OCI-LY3 (cell line): ENCODE measurements around the gene DCAF4.

ENCODE experiments used
- H2AFZ ChIP-seq: fragments of 200-600, 300-600 bp; shearing (Covaris generic); 2 replicates; pipeline ENCODE4 v1.6.0; 2014; ENCODE audit warnings: antibody characterized with exemption, low read depth, low read length
- H3K27ac ChIP-seq: fragments of 200-600, 300-600 bp; sonication (generic); 2 replicates; pipeline ENCODE4 v1.5.1; 2014; ENCODE audit warnings: mild to moderate bottlenecking, low read length, moderate library complexity, mixed read lengths
- H3K27me3 ChIP-seq: fragments of 200-600, 300-600 bp; sonication (generic); 2 replicates; pipeline ENCODE4 v1.6.1; 2014; ENCODE audit warnings: low read depth, low read length, mixed read lengths
- H3K36me3 ChIP-seq: fragments of 200-600, 300-600 bp; sonication (generic); replicated peaks from 2 replicates; pipeline ENCODE3; 2014; ENCODE audit warnings: low read depth, low read length, mixed read lengths
- H3K4me1 ChIP-seq: fragments of 300-600, 200-600 bp; sonication (generic); 2 replicates; pipeline ENCODE4 v1.6.1; 2014; ENCODE audit warnings: low read length, mixed read lengths
- H3K4me2 ChIP-seq: fragments of 200-600, 300-600 bp; sonication (generic); 2 replicates; pipeline ENCODE4 v1.6.1; 2014; ENCODE audit warnings: low read length, mixed read lengths
- H3K4me3 ChIP-seq: fragments of 300-600, 200-600 bp; sonication (generic); 2 replicates; pipeline ENCODE4 v1.5.1; 2014; ENCODE audit warnings: antibody characterized with exemption, mild to moderate bottlenecking, low read length, moderate library complexity
- H3K79me2 ChIP-seq: fragments of 300-600, 200-600 bp; shearing (Covaris generic); 2 replicates; pipeline ENCODE4 v1.6.1; 2014; ENCODE audit warnings: mild to moderate bottlenecking, low read length, mixed read lengths
- H3K9ac ChIP-seq: fragments of 300-600, 200-600 bp; shearing (Covaris generic); 2 replicates; pipeline ENCODE4 v1.6.0; 2014; ENCODE audit warnings: mild to moderate bottlenecking, low read length, moderate library complexity
- H3K9me3 ChIP-seq: fragments of 200-600, 300-600 bp; shearing (Covaris generic); 2 replicates; pipeline ENCODE4 v1.6.1; 2014; ENCODE audit warnings: low read length, mixed read lengths; ENCODE audit not compliant: insufficient read depth
- H4K20me1 ChIP-seq: fragments of 200-600, 300-600 bp; sonication (generic); 2 replicates; pipeline ENCODE4 v1.6.1; 2016; ENCODE audit warnings: low read length, mixed read lengths; ENCODE audit not compliant: insufficient read depth
- CTCF ChIP-seq: fragments of 200-600, 300-600 bp; sonication (generic); IDR thresholded peaks from 2 replicates; pipeline ENCODE4 v1.5.1; 2014; ENCODE audit warnings: antibody characterized with exemption, low read length, low read depth
- EZH2phosphoT487 ChIP-seq: fragments of 200-600 bp; shearing (Covaris generic); IDR thresholded peaks from 2 replicates; pipeline ENCODE4 v1.6.1; 2018; ENCODE audit warnings: antibody characterized with exemption, mixed run types, low read depth

The DCAF4 gene

DNA sequence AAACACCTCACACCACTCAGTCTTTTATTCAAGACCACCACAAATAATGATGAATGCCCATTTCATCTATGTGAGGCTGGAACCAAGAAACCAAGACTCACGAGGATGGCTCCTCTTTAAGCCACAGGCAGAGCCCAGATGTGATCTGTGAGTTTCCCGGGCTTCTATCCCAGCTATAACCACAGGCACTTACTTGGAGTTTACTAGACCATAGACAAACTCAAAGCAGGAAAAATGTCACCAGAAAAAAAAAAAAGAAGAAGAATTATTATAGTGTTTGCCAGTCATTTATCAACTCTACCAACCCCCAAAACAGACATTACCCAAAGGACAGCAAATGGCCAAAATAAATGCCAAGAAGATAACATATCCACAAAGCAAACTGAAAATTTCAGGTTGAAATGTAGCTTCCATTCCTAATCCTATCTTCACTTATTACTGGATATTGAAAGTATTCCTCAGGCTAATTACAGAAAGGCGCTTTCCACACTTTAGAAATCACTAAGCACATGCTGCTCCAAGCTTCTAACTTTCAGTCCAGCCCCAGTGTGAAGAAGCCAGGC lies 56.0 kb downstream of the DCAF4 start:
- H4K20me1 ChIP-seq: no peaks in the 10 kb centered on the region
- H3K4me3 ChIP-seq: no peak overlapping the region
- TF ChIP-seq CTCF: no peak
- TF ChIP-seq EZH2phosphoT487: no peak
- no peaks in the 10 kb centered on the region for H3K4me1 ChIP-seq
- no peak overlapping the region for H2AFZ ChIP-seq
- no peak overlapping the region for H3K9ac ChIP-seq
- H3K27me3 ChIP-seq: no peaks in the 10 kb centered on the region
- H3K79me2 ChIP-seq: no peaks in the 10 kb centered on the region
- no peak overlapping the region for H3K4me2 ChIP-seq
- H3K36me3 ChIP-seq: peaks cover 12% of the 10 kb centered on the region
- no peak overlapping the region for H3K27ac ChIP-seq
- no peaks in the 10 kb centered on the region for H3K9me3 ChIP-seq

- Histone ChIP-seq H2AFZ (no peak overlapping the region), H3K4me3 (no peak overlapping the region), H3K9me3 (no peaks in the 10 kb centered on the region), H3K27me3 (no peaks in the 10 kb centered on the region), H3K4me2 (no peak overlapping the region), H3K9ac (no peak overlapping the region), H3K79me2 (no peaks in the 10 kb centered on the region), H3K4me1 (no peaks in the 10 kb centered on the region), H4K20me1 (no peaks in the 10 kb centered on the region), H3K36me3 (peaks cover 12% of the 10 kb centered on the region), H3K27ac (no peak overlapping the region)
- TF ChIP-seq EZH2phosphoT487 (no peak), CTCF (no peak)
Observed at GRCh38 chr14:72986214-72986613, 60.0 kb downstream of the DCAF4 start.

DNA sequence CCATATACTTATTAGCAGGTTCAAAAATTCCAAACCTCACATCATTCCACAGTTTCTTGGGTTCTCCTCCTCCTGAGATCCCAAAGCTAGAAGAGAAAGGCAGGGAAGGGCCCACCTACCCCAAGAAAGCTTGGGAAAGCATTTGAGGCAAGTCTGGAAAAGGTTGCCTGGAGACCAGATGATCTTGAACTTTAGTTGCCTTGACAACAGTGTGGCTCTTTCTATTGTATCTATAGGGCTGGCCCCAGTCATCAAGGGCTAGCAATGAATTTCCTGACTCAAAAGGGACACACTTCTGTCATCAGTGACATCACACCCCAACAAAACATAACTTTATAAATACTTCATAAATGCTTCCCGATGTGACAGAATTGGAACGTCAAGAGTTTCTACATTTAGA lies 60.6 kb downstream of the DCAF4 start:
- TF ChIP-seq CTCF (no peak), EZH2phosphoT487 (no peak)
- Histone ChIP-seq H3K27me3 (no peaks in the 10 kb centered on the region), H3K9me3 (no peaks in the 10 kb centered on the region), H3K79me2 (no peaks in the 10 kb centered on the region), H3K4me1 (no peaks in the 10 kb centered on the region), H3K4me3 (no peak overlapping the region), H2AFZ (no peak overlapping the region), H4K20me1 (no peaks in the 10 kb centered on the region), H3K9ac (no peak overlapping the region), H3K27ac (no peak overlapping the region), H3K36me3 (peaks cover 12% of the 10 kb centered on the region), H3K4me2 (no peak overlapping the region)

GRCh38 chr14:72990171-72990570 lies 63.9 kb downstream of the DCAF4 start:
- H3K4me2 ChIP-seq: no peak overlapping the region
- peaks cover 12% of the 10 kb centered on the region for H3K36me3 ChIP-seq
- no peak overlapping the region for H3K27ac ChIP-seq
- no peaks in the 10 kb centered on the region for H3K27me3 ChIP-seq
- no peaks in the 10 kb centered on the region for H3K9me3 ChIP-seq
- H4K20me1 ChIP-seq: no peaks in the 10 kb centered on the region
- TF ChIP-seq EZH2phosphoT487: no peak
- no peak for TF ChIP-seq CTCF
- H3K4me1 ChIP-seq: no peaks in the 10 kb centered on the region
- H3K9ac ChIP-seq: no peak overlapping the region
- H3K4me3 ChIP-seq: no peak overlapping the region
- no peaks in the 10 kb centered on the region for H3K79me2 ChIP-seq
- no peak overlapping the region for H2AFZ ChIP-seq
